ENCODE measurements around the gene BFAR.
"Not testable (repeated sequence)": the region's sequence is repeated elsewhere in the genome, so short reads cannot be mapped to it uniquely, and the experiment has no call there.

The BFAR gene

GRCh38 chr16:14636179-14636950 is 3.6 kb downstream of the BFAR start:
- DNase-seq = not testable (repeated sequence)

DNA sequence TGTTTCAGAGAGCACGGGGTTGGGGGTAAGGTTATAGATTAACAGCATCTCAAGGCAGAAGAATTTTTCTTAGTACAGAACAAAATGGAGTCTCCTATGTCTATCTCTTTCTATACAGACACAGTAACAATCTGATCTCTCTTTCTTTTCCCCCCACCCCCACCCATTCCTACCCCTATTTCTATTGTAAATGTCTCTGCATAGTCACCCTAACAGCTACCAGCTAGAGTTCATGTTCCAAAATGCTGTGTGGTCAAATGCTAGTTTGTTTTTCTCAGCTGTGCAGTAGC is 4.1 kb downstream of the BFAR start:
- DNase-seq = not testable (repeated sequence)

DNA sequence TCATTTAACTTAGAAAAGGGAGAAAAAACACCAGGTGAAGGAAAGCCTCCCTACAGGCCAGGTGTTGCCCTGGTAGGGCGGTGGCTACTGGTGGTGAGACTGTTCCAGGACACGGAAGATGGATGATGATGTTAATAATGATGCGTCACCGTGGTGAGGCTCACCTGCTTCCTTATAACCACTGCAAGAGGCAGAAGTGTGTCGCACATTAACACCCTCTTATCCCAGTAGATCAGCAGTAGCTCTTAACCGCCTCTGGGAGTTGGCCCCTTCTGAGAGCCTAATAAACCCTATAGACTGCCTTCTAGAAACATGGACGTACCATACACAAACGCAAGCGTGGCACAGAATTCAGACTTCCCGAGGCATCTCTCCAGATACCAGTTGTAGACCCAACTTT is 7.8 kb downstream of the BFAR start:
- DNase-seq = no peak

GRCh38 chr16:14641206-14641605 is 8.5 kb downstream of the BFAR start:
- no peak for DNase-seq

- DNase-seq = no peak
These were observed 9.2 kb downstream of the BFAR start for GRCh38 chr16:14641926-14642325.

- no peak for DNase-seq
These were observed 17.1 kb downstream of the BFAR start for GRCh38 chr16:14649816-14650215.

DNA sequence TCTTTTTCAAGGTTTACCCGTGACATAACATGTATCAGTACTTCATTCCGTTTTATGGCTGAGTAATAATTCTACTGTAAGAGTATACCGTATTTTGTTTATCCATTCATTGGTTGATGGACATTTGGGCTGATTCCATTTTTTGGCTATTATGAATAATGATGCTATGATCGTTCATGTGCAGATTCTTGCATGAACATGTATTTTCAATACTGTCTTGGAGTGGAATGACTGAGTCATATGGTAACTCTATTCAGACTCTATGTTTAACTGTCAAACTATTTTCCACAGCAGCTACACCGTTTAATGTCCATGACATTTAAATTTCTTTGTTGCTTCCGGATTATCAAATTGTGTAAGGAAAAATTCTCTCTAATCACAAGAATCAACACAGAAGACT is 17.9 kb downstream of the BFAR start:
- DNase-seq = no peak

DNA sequence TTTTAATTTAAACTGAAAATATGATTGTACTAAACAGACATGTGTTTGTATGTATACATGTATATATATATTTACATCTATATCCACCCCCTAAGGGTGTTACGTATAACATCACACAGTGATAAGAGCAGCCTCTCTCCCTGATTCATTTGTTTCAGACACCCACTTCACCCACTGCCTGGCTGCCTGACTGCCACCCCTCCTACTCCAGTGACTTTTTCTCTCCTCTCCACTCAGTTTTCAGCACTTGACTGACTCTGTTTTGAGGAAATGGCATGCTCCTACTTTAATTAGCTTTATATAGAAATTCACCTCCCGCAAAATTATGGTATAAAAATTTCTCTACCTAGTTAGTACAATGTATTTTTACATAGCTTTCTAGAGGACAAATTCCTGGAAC is 20.0 kb downstream of the BFAR start:
- DNase-seq = no peak

GRCh38 chr16:14658063-14658462 is 25.3 kb downstream of the BFAR start:
- DNase-seq = no peak

- no peak for DNase-seq
These were observed 34.9 kb downstream of the BFAR start for GRCh38 chr16:14667347-14668266.

DNA sequence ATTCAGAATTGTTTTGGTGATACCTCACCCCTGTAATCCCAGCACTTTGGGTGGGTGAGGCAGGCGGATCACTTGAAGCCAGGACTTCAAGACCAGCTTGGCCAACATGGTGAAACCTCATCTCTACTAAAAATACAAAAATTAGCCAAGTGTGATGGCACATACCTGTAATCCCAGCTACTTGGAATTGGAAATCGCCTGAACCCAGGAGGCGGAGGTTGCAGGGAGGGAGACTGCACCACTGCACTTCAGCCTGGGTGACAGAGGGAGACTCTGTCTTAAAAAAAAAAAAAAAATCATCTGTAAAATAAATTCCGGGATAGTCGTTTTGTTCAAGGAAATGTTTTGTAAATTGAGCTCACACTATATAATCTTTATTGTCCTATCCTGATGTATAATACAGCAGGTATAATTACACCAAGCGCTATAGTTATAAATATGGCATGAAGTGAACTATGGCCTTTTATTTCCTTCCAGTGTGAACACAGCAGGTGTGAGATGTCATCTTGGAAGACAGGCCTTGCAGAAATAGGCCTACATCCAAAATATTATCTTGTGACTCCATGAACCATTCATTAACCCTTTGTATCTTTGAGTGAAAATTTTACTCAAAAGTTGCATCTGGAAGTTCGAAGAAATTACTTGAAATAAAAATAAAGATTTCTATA is 35.9 kb downstream of the BFAR start:
- no peak for DNase-seq

- DNase-seq = no peak
These were observed 37.0 kb downstream of the BFAR start for GRCh38 chr16:14669776-14670175.

DNA sequence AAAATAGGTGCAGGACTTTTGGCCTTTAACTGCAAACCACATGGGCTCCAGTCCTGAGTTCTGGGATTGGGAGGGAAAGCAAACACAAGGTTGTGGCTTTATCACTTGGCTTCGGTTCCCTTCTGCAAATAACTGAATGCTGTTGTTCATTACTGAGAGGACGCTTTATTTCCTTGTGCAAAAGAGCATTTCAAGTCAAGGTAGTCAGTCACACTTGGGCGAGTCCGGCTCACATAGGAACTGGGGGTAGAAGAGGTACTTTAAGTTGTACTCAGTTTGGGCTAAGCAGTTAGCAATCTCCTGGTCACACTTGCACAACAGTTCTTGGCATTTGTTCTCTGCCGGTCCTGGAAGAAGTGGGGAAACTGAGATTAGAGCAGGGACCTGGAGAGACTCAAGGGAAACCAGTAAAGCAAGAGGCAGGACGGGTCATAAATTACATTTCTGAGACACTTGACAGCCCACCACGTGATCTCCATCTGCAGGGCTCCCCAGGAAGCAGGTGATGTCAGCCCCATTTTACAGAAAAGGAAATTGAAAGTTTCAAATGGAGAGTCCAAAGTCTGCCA is 39.7 kb downstream of the BFAR start:
- DNase-seq = no peak

DNA sequence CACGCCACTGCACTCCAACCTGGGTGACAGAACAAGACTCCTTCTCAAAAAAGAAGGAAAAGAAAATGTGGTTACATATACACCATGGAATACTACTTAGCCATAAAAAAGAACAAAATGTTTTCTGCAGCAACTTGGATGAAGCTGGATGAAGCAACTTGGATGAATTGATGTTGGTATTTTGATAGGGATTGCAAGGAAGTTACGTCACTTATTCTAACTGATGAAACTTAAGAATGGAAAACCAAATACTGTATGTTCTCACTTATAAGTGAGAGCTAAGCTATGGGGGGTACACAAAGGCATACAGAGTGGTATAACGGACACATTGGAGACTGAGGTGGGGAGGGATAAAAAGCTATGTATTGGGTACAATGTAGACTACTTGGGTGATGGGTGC is 43.9 kb downstream of the BFAR start:
- DNase-seq = no peak

DNA sequence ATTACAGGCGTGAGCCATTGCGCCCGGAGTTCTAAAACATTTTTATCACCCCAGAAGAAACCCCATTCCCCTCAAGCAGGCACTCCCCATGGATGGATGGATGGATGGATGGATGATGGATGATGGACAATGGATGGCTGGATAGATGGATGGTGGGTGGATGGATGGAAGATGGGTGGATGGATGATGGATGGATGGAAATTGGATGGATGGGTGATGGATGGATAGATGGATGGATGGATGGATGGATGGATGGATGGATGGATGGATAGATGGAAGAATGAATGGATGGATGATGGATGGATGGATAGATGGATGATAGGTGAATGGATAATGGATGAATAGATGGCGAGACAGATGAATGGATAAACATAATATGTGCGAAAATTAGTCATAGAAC is 44.9 kb downstream of the BFAR start:
- DNase-seq = no peak

DNA sequence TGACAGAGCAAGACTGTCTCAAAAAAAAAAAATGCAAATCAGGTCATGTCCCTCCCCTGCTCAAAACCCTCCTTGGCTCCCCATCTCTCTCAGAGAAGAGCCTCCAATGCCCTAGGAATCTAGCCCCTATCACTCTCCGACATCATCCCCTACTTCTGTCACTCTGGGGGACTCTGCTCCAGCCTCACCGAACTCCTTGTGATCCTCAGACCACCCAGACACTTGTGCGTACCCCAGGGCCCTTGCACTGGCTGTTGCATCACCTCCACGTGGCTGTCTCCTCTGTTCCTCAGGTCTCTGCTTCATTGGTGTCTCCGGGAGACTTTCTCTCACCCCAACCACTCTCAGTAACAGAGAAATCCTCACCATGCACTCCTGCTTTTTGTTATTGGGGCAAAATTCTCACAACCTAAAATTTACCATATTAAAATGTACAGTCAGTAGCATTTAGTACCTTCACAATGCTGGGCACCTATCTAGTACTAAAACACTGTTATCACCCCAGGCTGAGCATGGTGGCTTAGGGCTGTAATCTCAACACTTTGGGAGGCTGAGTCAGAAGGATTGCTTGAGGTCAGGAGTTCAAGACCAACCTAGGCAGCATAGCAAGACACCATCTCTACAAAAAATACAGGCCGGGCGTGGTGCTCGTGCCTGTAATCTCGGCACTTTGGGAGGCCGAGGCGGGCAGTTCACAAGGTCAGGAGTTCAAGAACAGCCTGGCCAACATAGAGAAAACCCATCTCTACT is 46.2 kb downstream of the BFAR start:
- no peak for DNase-seq

DNA sequence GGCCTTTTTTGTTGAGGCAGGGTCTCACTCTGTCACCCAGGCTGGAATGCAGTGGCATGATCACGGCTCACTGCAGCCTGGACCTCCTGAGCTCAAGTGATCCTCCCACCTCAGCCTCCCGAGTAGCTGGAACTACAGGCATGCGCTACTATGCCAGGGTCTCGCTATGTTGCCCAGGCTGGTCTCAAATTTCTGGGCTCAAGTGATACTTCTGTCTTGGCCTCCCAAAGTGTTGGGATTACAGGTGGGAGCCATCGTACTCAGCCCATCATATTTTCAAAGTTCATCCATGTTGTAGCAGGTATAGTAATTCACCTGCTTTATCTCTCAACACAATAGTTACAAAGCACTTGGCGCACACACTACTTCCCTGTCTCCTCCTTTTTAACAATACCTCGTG is 47.6 kb downstream of the BFAR start:
- not testable (repeated sequence) for DNase-seq

- DNase-seq = no peak
These were observed 48.4 kb downstream of the BFAR start for GRCh38 chr16:14681115-14681514.

GRCh38 chr16:14682121-14682520 is 49.4 kb downstream of the BFAR start:
- DNase-seq = no peak

DNA sequence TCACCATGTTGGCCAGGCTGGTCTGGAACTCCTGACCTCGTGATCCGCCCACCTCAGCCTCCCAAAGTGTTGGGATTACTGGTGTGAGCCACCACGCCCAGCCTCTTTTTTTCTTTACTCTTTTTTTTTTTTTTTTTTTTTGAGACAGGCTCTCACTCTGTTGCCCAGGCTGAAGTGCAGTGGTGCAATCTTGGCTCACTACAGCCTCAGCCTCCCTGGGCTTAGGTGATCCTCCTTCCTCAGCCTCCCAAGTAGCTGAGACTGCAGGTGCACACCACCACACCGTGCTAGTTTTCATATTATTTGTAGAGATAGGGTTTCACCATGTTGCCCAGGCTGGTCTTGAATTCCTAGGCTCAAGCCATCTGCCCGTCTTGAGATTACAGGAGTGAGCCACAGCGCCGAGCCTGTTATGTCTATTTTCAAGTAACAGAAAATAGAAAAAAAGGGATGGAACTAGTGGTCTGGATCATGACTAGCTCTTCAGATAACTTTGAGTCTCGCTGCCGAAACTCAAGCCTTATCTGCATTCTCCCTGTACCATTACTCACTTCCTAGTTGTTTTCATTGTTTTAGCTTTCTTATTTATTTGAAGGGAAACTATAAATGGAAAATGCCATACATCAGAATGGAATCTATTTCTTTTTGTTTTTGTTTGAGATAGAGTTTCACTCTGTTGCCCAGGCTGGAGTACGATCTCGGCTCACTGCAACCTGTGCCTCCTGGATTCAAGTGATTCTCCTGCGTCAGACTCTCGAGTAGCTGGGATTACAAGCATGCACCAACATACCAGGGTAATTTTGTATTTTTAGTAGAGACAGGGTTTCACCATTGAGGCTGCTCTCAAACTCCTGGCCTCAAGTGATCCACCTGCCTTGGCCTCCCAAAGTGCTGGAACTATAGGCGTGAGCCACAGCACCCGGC is 53.4 kb downstream of the BFAR start:
- not testable (repeated sequence) for DNase-seq

- DNase-seq = not testable (repeated sequence)
These were observed 61.4 kb downstream of the BFAR start, which contains the start of gene PLA2G10 for GRCh38 chr16:14694129-14694528. Gene PLA2G10, minus strand, starts transcription at chr16:14694308. Its CDS starts 79 bp downstream, at chr16:14694229.

All from fibroblast of skin of abdomen (primary cell).